ENCODE measurements around the gene PRAMEF11.
"Not testable (repeated sequence)": the region's sequence is repeated elsewhere in the genome, so short reads cannot be mapped to it uniquely, and the experiment has no call there.

Gene PRAMEF11

GRCh38 chr1:12831310-12831709, at the start of gene PRAMEF11:
Gene PRAMEF11, minus strand, starts transcription at chr1:12831410. Its CDS starts 2,621 bp downstream, at chr1:12828789.
- ATAC-seq (ENCODE audit: low read depth); H3K27ac Mint-ChIP-seq; DNase-seq (ENCODE audit: low spot score in 2 of 2): not testable (repeated sequence)

GRCh38 chr1:12878453-12878852, 47.2 kb upstream of the PRAMEF11 start:
- not testable (repeated sequence) for DNase-seq (ENCODE audit: low spot score in 2 of 2); H3K27me3 Mint-ChIP-seq; H3K4me3 Mint-ChIP-seq; ATAC-seq (ENCODE audit: low read depth); H3K9me3 Mint-ChIP-seq; H3K4me1 Mint-ChIP-seq; H3K27ac Mint-ChIP-seq; H3K36me3 Mint-ChIP-seq

More at GRCh38 chr1:12831310-12831709, at the start of gene PRAMEF11:
- not testable (repeated sequence) for H3K27me3 Mint-ChIP-seq, H3K36me3 Mint-ChIP-seq, H3K4me1 Mint-ChIP-seq, H3K4me3 Mint-ChIP-seq, H3K9me3 Mint-ChIP-seq

GRCh38 chr1:12863131-12863880, 32.1 kb upstream of the PRAMEF11 start:
- DNase-seq (ENCODE audit: low spot score in 2 of 2); H3K27ac Mint-ChIP-seq; H3K36me3 Mint-ChIP-seq; H3K4me3 Mint-ChIP-seq; H3K9me3 Mint-ChIP-seq; ATAC-seq (ENCODE audit: low read depth); H3K4me1 Mint-ChIP-seq; H3K27me3 Mint-ChIP-seq: not testable (repeated sequence)

GRCh38 chr1:12856786-12857185, 25.6 kb upstream of the PRAMEF11 start, which contains the start of gene PRAMEF2:
Gene PRAMEF2, plus strand, starts transcription at chr1:12857086. Its CDS starts 1,924 bp downstream, at chr1:12859010.
- not testable (repeated sequence) for H3K4me3 Mint-ChIP-seq; ATAC-seq (ENCODE audit: low read depth); H3K27me3 Mint-ChIP-seq; H3K36me3 Mint-ChIP-seq; DNase-seq (ENCODE audit: low spot score in 2 of 2); H3K4me1 Mint-ChIP-seq; H3K27ac Mint-ChIP-seq; H3K9me3 Mint-ChIP-seq

GRCh38 chr1:12851779-12852178, 20.6 kb upstream of the PRAMEF11 start:
- DNase-seq (ENCODE audit: low spot score in 2 of 2): no peak
- Mint-ChIP-seq H3K27me3 (no peaks in the 10 kb centered on the region), H3K27ac (no peak overlapping the region), H3K4me1 (no peaks in the 10 kb centered on the region), H3K9me3 (peaks cover 2% of the 10 kb centered on the region), H3K36me3 (no peaks in the 10 kb centered on the region), H3K4me3 (no peak overlapping the region)
- no peak for ATAC-seq (ENCODE audit: low read depth)

- H3K27me3 Mint-ChIP-seq, H3K36me3 Mint-ChIP-seq, H3K9me3 Mint-ChIP-seq: not testable (repeated sequence)
These were observed 17.4 kb upstream of the PRAMEF11 start, which contains the start of gene HNRNPCL1 for GRCh38 chr1:12848620-12849019. Gene HNRNPCL1, minus strand, starts transcription at chr1:12848720. Its CDS starts 431 bp downstream, at chr1:12848289.

GRCh38 chr1:12833251-12833650, 2.0 kb upstream of the PRAMEF11 start:
- H3K4me3 Mint-ChIP-seq: not testable (repeated sequence)

More at GRCh38 chr1:12848620-12849019, 17.4 kb upstream of the PRAMEF11 start, which contains the start of gene HNRNPCL1:
- H3K4me3 Mint-ChIP-seq; DNase-seq (ENCODE audit: low spot score in 2 of 2); H3K27ac Mint-ChIP-seq; ATAC-seq (ENCODE audit: low read depth); H3K4me1 Mint-ChIP-seq: not testable (repeated sequence)

GRCh38 chr1:12819061-12819460, 12.1 kb downstream of the PRAMEF11 start:
- not testable (repeated sequence) for ATAC-seq (ENCODE audit: low read depth); H3K27me3 Mint-ChIP-seq; H3K27ac Mint-ChIP-seq; H3K9me3 Mint-ChIP-seq; H3K36me3 Mint-ChIP-seq; H3K4me1 Mint-ChIP-seq; DNase-seq (ENCODE audit: low spot score in 2 of 2); H3K4me3 Mint-ChIP-seq

More at GRCh38 chr1:12833251-12833650, 2.0 kb upstream of the PRAMEF11 start:
- H3K4me1 Mint-ChIP-seq; ATAC-seq (ENCODE audit: low read depth); H3K27me3 Mint-ChIP-seq; H3K27ac Mint-ChIP-seq; H3K36me3 Mint-ChIP-seq; H3K9me3 Mint-ChIP-seq; DNase-seq (ENCODE audit: low spot score in 2 of 2): not testable (repeated sequence)

- no peak for ATAC-seq (ENCODE audit: low read depth)
- H3K9me3 Mint-ChIP-seq: peaks cover 5% of the 10 kb centered on the region
These were observed 19.8 kb downstream of the PRAMEF11 start for GRCh38 chr1:12811409-12811784.

GRCh38 chr1:12810691-12811408, 20.4 kb downstream of the PRAMEF11 start:
- Mint-ChIP-seq H3K4me1 (no peaks in the 10 kb centered on the region), H3K4me3 (no peak overlapping the region), H3K27ac (no peak overlapping the region), H3K36me3 (peaks cover 2% of the 10 kb centered on the region), H3K27me3 (peaks cover 13% of the 10 kb centered on the region), H3K9me3 (peaks cover 5% of the 10 kb centered on the region)
- no peak for ATAC-seq (ENCODE audit: low read depth)
- no peak for DNase-seq (ENCODE audit: low spot score in 2 of 2)

More at GRCh38 chr1:12811409-12811784, 19.8 kb downstream of the PRAMEF11 start:
- no peak overlapping the region for H3K4me3 Mint-ChIP-seq
- H3K27ac Mint-ChIP-seq: no peak overlapping the region
- no peaks in the 10 kb centered on the region for H3K4me1 Mint-ChIP-seq
- no peak for DNase-seq (ENCODE audit: low spot score in 2 of 2)
- H3K36me3 Mint-ChIP-seq: peaks cover 2% of the 10 kb centered on the region
- H3K27me3 Mint-ChIP-seq: peaks cover 13% of the 10 kb centered on the region

GRCh38 chr1:12809933-12810332, 21.3 kb downstream of the PRAMEF11 start:
- Mint-ChIP-seq H3K27me3 (peaks cover 13% of the 10 kb centered on the region), H3K4me1 (no peaks in the 10 kb centered on the region), H3K36me3 (peaks cover 2% of the 10 kb centered on the region), H3K9me3 (peaks cover 8% of the 10 kb centered on the region), H3K27ac (no peak overlapping the region), H3K4me3 (no peak overlapping the region)
- DNase-seq (ENCODE audit: low spot score in 2 of 2): no peak
- ATAC-seq (ENCODE audit: low read depth): no peak

GRCh38 chr1:12799730-12800129, 31.5 kb downstream of the PRAMEF11 start:
- DNase-seq (ENCODE audit: low spot score in 2 of 2): no peak
- no peak overlapping the region for H3K4me3 Mint-ChIP-seq
- no peak overlapping the region for H3K27ac Mint-ChIP-seq
- peaks cover 2% of the 10 kb centered on the region for H3K27me3 Mint-ChIP-seq
- H3K4me1 Mint-ChIP-seq: no peaks in the 10 kb centered on the region
- no peaks in the 10 kb centered on the region for H3K36me3 Mint-ChIP-seq
- ATAC-seq (ENCODE audit: low read depth): no peak
- H3K9me3 Mint-ChIP-seq: peaks cover 7% of the 10 kb centered on the region

GRCh38 chr1:12798911-12799310, 32.3 kb downstream of the PRAMEF11 start:
- peaks cover 2% of the 10 kb centered on the region for H3K27me3 Mint-ChIP-seq
- DNase-seq (ENCODE audit: low spot score in 2 of 2) (no peak), ATAC-seq (ENCODE audit: low read depth) (no peak)
- no peak overlapping the region for H3K4me3 Mint-ChIP-seq
- H3K9me3 Mint-ChIP-seq: peaks cover 6% of the 10 kb centered on the region
- H3K36me3 Mint-ChIP-seq: no peaks in the 10 kb centered on the region
- H3K4me1 Mint-ChIP-seq: no peaks in the 10 kb centered on the region
- H3K27ac Mint-ChIP-seq: no peak overlapping the region

GRCh38 chr1:12791097-12791496, 40.1 kb downstream of the PRAMEF11 start, which contains the start of gene PRAMEF1:
Gene PRAMEF1, plus strand, starts transcription at chr1:12791397. Its CDS starts 1,831 bp downstream, at chr1:12793228.
- H3K27me3 Mint-ChIP-seq; H3K36me3 Mint-ChIP-seq; H3K4me1 Mint-ChIP-seq; H3K9me3 Mint-ChIP-seq; H3K4me3 Mint-ChIP-seq; ATAC-seq (ENCODE audit: low read depth); H3K27ac Mint-ChIP-seq; DNase-seq (ENCODE audit: low spot score in 2 of 2): not testable (repeated sequence)
